ENCODE results near the gene KRT8.

DNA sequence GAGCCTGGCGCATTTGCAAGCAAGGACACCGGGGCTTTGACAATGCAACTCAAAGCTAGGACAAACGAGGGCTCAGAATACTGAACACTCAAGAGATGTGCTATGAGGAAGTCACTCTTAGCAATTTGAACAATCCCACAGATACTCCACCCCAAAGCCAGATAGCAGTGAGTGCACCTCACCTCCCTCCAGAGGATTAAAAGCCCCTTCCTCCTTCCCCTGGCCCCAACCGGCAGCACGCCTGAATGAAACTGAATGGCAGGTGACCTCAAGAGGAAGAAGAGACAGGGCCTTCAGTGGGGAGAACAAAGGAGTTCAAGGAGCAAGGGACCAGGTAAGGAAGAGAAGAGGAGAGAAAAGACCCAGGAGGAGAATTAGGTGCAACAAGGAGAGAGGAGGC lies 54.2 kb downstream of the KRT8 start:
- TF ChIP-seq EZH2 (IDR thresholded peaks at IDR 0.05) = no peak
- TF ChIP-seq POLR2AphosphoS5 (IDR thresholded peaks at IDR 0.05; ENCODE audit: borderline replicate concordance, low read depth, low read length) = no peak

Data from SK-N-MC (cell line).